ENCODE measurements around the gene PPP2R3C.
A peak's percentile ranks its signal among the peaks of the same experiment; 100 is the strongest.
"Not testable (repeated sequence)": the region's sequence is repeated elsewhere in the genome, so short reads cannot be mapped to it uniquely, and the experiment has no call there.

Gene PPP2R3C

DNA sequence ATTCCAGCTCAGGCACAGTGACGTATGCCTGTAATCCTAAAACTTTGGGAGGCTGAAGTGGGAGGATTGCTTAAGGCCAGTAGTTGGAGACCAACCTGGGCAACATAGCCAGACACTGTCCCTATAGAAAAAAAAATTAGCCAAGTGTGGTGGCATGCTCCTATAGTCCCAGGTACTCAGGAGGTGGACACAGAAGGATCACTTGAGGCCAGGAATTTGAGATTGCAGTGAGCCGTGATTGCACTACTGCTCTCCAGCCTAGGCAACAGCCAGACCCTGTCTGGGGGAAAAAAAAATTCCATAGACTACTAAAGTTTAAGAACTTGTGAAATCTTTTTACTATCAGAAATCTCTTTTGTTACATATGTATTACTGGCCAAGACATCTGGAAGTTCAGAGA is 69.2 kb downstream of the PPP2R3C start:
- DNase-seq (ENCODE audit: low read depth) = no peak

DNA sequence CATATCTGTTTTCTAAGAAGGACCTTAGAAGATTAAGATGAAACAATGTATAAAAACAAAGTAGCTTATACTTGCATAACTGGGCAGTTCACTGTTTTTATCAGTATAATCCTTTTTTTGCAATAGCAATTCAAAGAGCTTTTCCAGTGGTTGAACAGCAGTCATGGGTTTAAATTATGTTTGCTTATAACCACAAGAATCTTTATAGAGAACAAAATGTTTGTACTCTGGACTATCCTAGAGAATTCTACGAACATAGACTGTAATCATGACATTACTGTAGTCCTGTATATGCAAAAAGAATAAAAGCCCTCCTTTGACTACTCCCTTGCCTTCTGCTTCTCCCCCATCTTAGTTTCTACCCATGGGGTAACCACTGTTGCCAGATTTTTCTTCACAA is 70.0 kb downstream of the PPP2R3C start:
- no peak for DNase-seq (ENCODE audit: low read depth)

DNA sequence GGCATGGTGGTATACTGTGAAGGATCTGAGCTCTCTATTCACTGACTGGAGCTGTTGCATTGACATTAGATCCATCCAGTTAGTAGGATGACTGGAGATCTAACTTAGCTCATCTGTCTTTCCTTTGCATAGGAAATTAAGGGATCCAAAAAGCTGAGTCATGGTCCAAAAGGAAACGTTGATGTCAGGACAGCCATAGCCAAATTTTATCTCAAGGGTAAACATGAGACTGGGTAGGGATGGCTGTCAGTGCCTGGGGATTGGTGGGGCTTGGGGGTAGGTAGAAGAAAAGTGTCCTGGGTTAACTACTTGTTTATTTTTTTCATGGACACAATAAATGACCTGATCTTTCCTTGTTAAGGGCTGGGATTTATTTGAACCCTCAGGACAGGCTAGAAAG is 71.1 kb downstream of the PPP2R3C start:
- no peak for DNase-seq (ENCODE audit: low read depth)

DNA sequence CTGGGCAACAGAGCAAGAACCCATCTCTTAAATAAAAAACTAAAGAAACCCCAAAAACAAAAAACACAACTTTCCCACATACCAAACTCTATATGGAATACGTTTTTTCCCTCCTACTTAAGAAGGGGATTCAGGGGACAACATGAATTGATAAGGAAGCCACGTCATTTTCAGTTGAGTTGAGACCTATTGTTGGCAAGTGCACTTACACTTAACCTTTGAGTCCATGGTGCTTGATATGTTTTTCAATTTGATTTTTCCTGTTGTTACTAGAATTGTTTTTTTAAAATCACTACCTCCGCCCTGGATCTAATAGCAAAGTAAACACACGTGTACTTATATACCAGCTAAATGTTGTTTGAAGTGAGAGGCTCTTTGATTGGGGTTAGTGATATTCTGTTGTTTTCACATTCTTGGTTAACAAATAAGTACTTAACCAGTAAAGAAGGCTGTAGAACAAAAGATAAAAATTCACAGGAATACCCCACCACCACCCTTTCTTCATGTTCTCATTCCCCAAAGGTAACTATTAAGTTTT is 73.7 kb downstream of the PPP2R3C start:
- no peak for DNase-seq (ENCODE audit: low read depth)

DNA sequence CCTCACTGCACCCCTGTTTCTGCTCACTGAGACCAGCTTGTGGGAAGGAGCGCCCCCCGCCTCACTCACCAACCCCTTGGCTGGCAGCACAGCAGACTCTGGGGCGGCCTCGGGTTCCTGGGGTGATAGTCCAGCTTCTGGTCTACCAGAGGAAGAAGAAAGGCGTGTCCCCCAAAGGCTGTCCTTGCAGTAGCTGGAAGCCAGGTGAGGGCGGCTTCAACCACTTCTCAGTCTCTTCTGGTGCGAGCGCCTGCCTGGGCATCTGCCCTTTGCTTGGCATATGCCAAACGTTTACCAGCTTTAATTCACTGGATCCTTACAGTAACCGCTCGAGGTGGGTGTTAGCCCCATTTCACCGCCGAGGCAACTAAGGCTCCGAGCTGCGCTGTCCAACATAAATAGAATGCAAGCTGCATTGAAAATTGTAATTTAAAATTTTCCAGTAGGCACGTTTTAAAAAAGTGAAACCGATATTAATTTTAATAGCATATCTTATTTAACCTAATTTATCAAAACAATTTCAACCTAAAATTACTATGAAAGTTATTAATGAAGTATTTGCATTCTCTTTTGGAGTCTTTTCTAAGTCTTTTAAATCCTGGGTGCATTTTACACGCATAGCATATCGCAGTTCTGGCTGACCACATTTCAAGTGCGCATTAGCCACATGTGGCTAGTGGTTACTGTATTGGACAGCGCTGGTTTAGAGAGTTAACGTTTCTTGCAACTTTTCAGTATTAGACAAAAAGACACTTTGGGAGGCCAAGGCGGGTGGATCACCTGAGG is 74.8 kb downstream of the PPP2R3C start:
- DNase-seq (ENCODE audit: low read depth) = peak; percentile 8

DNA sequence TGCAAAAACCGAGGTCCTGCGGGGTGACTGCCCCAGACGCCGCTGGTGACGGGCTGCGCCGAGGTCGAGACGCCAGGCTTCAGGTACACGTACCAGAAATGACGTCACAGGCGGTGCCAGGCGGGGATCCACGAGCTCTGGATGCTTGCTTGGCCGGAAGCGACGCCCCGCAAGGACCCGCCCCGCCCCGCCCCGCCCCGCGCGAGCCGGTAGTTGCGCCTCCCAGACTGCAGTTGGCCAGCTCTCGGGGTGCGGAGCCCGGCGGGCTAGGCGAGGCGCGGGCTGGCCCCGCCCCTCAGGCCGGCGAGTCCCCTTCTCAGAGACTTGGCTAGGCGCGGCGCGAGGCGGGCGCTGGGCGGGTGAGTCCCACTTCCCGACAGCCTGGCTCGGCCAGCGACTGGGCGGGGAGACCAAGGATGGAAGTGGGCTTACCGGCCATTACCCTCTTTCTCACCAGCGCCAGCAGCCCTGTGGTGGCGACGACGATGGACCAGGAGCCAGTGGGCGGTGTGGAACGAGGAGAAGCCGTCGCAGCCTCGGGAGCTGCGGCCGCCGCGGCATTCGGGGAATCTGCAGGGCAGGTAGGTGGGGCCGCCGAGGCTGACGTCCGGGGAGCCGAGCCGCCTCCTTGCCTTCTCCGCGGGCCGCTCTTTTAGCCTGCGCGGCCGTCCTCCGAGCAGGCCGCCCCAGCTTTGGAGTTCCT is 75.6 kb downstream of the PPP2R3C start, which contains the start of gene FAM177A1:
TSS of gene FAM177A1 (plus strand) at position 225 of the 703 bp plus-strand sequence. CDS start at position 417, 192 bp downstream.
- DNase-seq (ENCODE audit: low read depth) = peak; percentile 97

DNA sequence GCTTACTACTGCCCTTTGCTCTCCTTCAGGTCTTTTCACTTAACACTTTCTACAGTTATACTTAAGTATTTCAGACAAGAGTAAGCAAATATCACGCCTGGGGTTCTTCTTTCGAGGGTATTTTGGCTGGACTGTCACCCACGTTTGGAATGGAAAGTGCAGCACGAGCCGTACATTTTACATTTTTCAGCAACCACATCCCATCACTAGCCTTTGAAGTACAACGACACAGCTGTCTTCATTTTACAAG is 76.1 kb downstream of the PPP2R3C start:
- DNase-seq (ENCODE audit: low read depth) = no peak

DNA sequence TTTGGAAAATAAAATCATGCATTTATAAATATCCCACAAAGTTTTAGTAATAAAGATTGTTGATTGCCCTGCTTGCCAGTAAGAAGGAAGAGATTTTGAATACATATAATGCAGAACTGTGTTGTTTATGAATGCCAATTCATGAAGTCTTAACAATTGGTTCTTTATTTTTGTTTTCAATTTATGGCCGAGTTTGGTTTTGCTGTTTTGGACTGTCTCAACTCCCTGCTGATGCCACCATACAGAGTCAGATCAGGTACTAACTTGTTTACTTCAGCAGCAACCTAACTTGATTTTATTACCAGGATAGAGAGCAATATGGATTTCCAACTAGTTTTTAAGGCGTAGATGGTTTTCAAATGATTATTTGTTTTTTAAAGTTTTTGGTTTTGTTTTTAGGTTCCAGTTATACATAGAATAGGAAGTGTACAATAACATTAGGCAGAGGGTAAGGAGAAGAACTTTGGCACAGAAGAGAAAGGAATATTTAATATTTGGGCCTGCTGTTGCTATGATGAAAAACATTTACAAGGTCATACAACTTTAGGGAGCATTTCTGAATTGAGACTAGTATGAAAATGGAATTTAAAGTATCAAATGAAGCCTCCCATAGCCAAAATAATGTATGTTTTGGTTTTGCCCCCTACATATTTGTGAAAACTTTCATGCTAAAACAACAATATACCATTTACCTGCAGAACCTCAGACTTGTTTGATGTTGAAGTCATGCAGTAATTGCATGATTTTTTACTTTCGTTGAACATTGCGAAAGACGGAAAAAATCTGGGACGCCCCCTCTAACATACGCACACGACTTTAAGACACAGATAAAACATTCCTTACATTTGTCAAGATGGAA is 76.6 kb downstream of the PPP2R3C start:
- DNase-seq (ENCODE audit: low read depth) = no peak

DNA sequence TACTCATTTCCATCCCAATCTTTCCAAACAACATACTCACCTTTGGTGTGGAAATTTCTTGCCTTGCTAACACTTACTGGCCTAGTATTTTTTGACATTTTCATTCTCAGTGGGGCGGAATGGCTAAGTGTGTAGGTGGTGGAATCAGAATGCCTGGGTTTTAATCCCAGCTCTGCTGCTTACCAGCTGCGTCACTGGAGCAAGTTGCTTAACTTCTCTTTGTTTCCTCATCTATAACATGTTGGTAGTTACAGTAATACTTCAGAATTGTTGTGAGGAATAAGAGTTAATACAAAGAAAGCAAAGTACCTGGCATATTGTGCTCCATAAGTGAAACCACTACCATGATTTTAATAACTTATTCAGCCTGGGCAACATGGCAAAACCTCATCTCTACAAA is 78.7 kb downstream of the PPP2R3C start:
- DNase-seq (ENCODE audit: low read depth) = no peak

DNA sequence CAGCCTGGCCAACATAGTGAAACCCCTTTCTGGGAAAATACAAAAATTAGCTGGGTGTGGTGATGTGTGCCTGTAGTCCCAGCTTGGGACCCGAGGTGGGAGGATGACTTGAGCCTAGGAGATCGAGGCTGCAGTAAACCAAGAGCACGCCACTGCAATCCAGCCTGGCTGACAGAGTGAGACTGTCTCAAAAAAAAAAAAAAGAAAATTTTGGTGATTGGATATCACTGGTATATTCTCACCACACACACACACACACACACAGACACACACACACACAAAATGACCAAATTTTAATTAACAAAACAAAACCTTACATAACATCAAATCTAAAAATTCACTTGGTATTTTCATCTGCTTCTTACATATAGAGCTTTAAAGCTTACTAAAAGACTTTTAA is 79.2 kb downstream of the PPP2R3C start:
- DNase-seq (ENCODE audit: low read depth) = no peak

DNA sequence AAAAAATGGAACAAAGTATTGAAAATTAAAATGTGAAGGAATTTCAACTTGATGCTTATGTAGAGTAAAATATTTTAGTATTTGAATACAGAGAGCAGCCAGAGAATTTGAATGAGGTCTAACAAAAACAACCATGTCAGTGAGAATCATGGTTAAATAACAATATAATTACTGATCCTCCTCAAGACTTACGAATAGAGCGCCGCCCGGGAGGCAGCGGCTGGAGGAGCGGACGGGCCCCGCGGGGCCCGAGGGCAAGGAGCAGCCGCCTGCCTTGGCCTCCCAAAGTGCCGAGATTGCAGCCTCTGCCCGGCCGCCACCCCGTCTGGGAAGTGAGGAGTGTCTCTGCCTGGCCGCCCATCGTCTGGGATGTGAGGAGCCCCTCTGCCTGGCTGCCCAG is 83.5 kb downstream of the PPP2R3C start:
- not testable (repeated sequence) for DNase-seq (ENCODE audit: low read depth)
